H1 (cell line): ENCODE results near the gene GFAP.

Source experiments
- CTCF ChIP-seq, 3 experiments: IDR thresholded peaks; 1 replicate in 2 of 3; 2 replicates in 1 of 3; pipeline versions ENCODE4 v1.5.1 to v1.6.1; 2011; ENCODE audit warnings: low read length in 3 of 3, mild to moderate bottlenecking in 3 of 3, inconsistent platforms in 2 of 3, low read depth in 1 of 3, moderate library complexity in 1 of 3; ENCODE audit not compliant: insufficient read depth in 1 of 3; ENCODE audit errors: control extremely low read depth in 1 of 3
- MAX ChIP-seq: IDR thresholded peaks from 2 replicates; pipeline ENCODE4 v1.6.1; 2012; ENCODE audit warnings: inconsistent platforms
- RAD21 ChIP-seq, 2 experiments: IDR thresholded peaks in 1 of 2; conservative IDR thresholded peaks in 1 of 2; 2 replicates each; pipeline ENCODE4 v1.6.1; 2011; ENCODE audit warnings: low read depth in 2 of 2, low read length in 2 of 2, improper control_type of control experiment in 1 of 2, inconsistent platforms in 1 of 2, mild to moderate bottlenecking in 1 of 2, moderate library complexity in 1 of 2
- SP1 ChIP-seq: IDR thresholded peaks from 2 replicates; pipeline ENCODE4 v1.6.1; 2011; ENCODE audit warnings: low read depth, low read length

GRCh38 chr17:44907729-44908470 is 7.4 kb downstream of the GFAP start:
- TF ChIP-seq MAX (no peak), SP1 (no peak), CTCF (IDR thresholded peaks at IDR 0.05; ENCODE audit: control extremely low read depth in 1 of 3, insufficient read depth in 1 of 3, low read depth in 1 of 3, low read length in 3 of 3) (no peak), RAD21 (IDR thresholded peaks at IDR 0.05 in 1 of 2, conservative IDR thresholded peaks at IDR 0.05 in 1 of 2; ENCODE audit: low read depth in 2 of 2, low read length in 2 of 2) (no peak)
